Measurements from ENCODE around the gene PAWR. TPM values are rescaled to one million over a fixed set of nuclear protein-coding genes. Genes with fewer than 3 reads are reported as not detected.

Gene PAWR
- polyA plus RNA-seq, 1 donor from 2014 or later = 19.8 TPM

GRCh38 chr12:79676579-79676978 is 14.2 kb downstream of the PAWR start:
- H3K27ac Mint-ChIP-seq = no peak overlapping the region
- no peak overlapping the region for H3K4me3 Mint-ChIP-seq
- no peaks in the 10 kb centered on the region for H3K9me3 Mint-ChIP-seq
- H3K4me1 Mint-ChIP-seq = peaks cover 44 to 58% (median 51%) of the 10 kb centered on the region in 3 donors
- peaks cover 5% of the 10 kb centered on the region for H3K36me3 Mint-ChIP-seq
- H3K27me3 Mint-ChIP-seq = no peaks in the 10 kb centered on the region

GRCh38 chr12:79674629-79675028 is 16.1 kb downstream of the PAWR start:
- no peaks in the 10 kb centered on the region for H3K9me3 Mint-ChIP-seq
- H3K27ac Mint-ChIP-seq = no peak overlapping the region
- peaks cover 5% of the 10 kb centered on the region for H3K36me3 Mint-ChIP-seq
- H3K4me1 Mint-ChIP-seq = peaks cover 33 to 50% (median 43%) of the 10 kb centered on the region in 3 donors
- H3K27me3 Mint-ChIP-seq = no peaks in the 10 kb centered on the region
- peak overlapping the region in 2 of 4 donors; percentile 11 to 57 for H3K4me3 Mint-ChIP-seq

- H3K4me1 Mint-ChIP-seq = peaks cover 23 to 42% (median 39%) of the 10 kb centered on the region in 3 donors
- H3K9me3 Mint-ChIP-seq = no peaks in the 10 kb centered on the region
- peaks cover 3% of the 10 kb centered on the region for H3K36me3 Mint-ChIP-seq
- H3K27me3 Mint-ChIP-seq = no peaks in the 10 kb centered on the region
- H3K4me3 Mint-ChIP-seq = peak overlapping the region in 2 of 4 donors; percentile 70 to 83
- peak overlapping the region in 1 of 3 donors; percentile 76 for H3K27ac Mint-ChIP-seq
Observed at GRCh38 chr12:79673354-79673753, 17.4 kb downstream of the PAWR start.

GRCh38 chr12:79668113-79668512 is 22.7 kb downstream of the PAWR start:
- Mint-ChIP-seq H3K36me3 (no peaks in the 10 kb centered on the region), H3K4me1 (peaks cover 10 to 22% (median 21%) of the 10 kb centered on the region in 3 donors), H3K27ac (no peak overlapping the region), H3K27me3 (no peaks in the 10 kb centered on the region), H3K9me3 (no peaks in the 10 kb centered on the region), H3K4me3 (no peak overlapping the region)

- Mint-ChIP-seq H3K27ac (peak overlapping the region in 1 of 3 donors; percentile 33), H3K4me3 (no peak overlapping the region), H3K9me3 (no peaks in the 10 kb centered on the region), H3K36me3 (no peaks in the 10 kb centered on the region), H3K4me1 (peaks cover 13 to 34% (median 23%) of the 10 kb centered on the region in 3 donors), H3K27me3 (no peaks in the 10 kb centered on the region)
Observed at GRCh38 chr12:79665212-79665887, 25.4 kb downstream of the PAWR start.

- peak overlapping the region in 1 of 4 donors; percentile 28 for H3K4me3 Mint-ChIP-seq
- H3K27me3 Mint-ChIP-seq = no peaks in the 10 kb centered on the region
- H3K4me1 Mint-ChIP-seq = peaks cover 14 to 36% (median 25%) of the 10 kb centered on the region in 3 donors
- H3K27ac Mint-ChIP-seq = no peak overlapping the region
- H3K36me3 Mint-ChIP-seq = no peaks in the 10 kb centered on the region
- H3K9me3 Mint-ChIP-seq = no peaks in the 10 kb centered on the region
Observed at GRCh38 chr12:79664518-79664917, 26.2 kb downstream of the PAWR start.

- Mint-ChIP-seq H3K27ac (no peak overlapping the region), H3K27me3 (no peaks in the 10 kb centered on the region), H3K4me3 (no peak overlapping the region), H3K9me3 (no peaks in the 10 kb centered on the region), H3K4me1 (peaks cover 16 to 30% (median 25%) of the 10 kb centered on the region in 3 donors), H3K36me3 (no peaks in the 10 kb centered on the region)
Observed at GRCh38 chr12:79662046-79662811, 28.5 kb downstream of the PAWR start.

- Mint-ChIP-seq H3K27ac (no peak overlapping the region), H3K4me3 (no peak overlapping the region), H3K9me3 (no peaks in the 10 kb centered on the region), H3K27me3 (no peaks in the 10 kb centered on the region), H3K4me1 (peaks cover 16 to 30% (median 23%) of the 10 kb centered on the region in 3 donors), H3K36me3 (peaks cover 5% of the 10 kb centered on the region)
Observed at GRCh38 chr12:79661629-79662028, 29.1 kb downstream of the PAWR start.

GRCh38 chr12:79659961-79660431 is 30.8 kb downstream of the PAWR start:
- H3K27ac Mint-ChIP-seq = no peak overlapping the region
- H3K36me3 Mint-ChIP-seq = peaks cover 6% of the 10 kb centered on the region

GRCh38 chr12:79658221-79658620 is 32.5 kb downstream of the PAWR start:
- H3K36me3 Mint-ChIP-seq = peaks cover 6% of the 10 kb centered on the region
- no peak overlapping the region for H3K27ac Mint-ChIP-seq
- H3K9me3 Mint-ChIP-seq = no peaks in the 10 kb centered on the region
- H3K4me1 Mint-ChIP-seq = peaks cover 15 to 26% (median 16%) of the 10 kb centered on the region in 3 donors
- no peaks in the 10 kb centered on the region for H3K27me3 Mint-ChIP-seq
- no peak overlapping the region for H3K4me3 Mint-ChIP-seq

More at GRCh38 chr12:79659961-79660431, 30.8 kb downstream of the PAWR start:
- H3K9me3 Mint-ChIP-seq = no peaks in the 10 kb centered on the region
- no peak overlapping the region for H3K4me3 Mint-ChIP-seq
- peaks cover 11 to 27% (median 16%) of the 10 kb centered on the region in 3 donors for H3K4me1 Mint-ChIP-seq
- no peaks in the 10 kb centered on the region for H3K27me3 Mint-ChIP-seq

GRCh38 chr12:79657136-79657535 is 33.6 kb downstream of the PAWR start:
- Mint-ChIP-seq H3K36me3 (peaks cover 6% of the 10 kb centered on the region), H3K9me3 (no peaks in the 10 kb centered on the region), H3K27me3 (no peaks in the 10 kb centered on the region), H3K27ac (no peak overlapping the region), H3K4me3 (no peak overlapping the region), H3K4me1 (peaks cover 8 to 16% (median 14%) of the 10 kb centered on the region in 3 donors)

GRCh38 chr12:79655036-79655435 is 35.7 kb downstream of the PAWR start:
- H3K36me3 Mint-ChIP-seq = peaks cover 10% of the 10 kb centered on the region
- no peaks in the 10 kb centered on the region for H3K27me3 Mint-ChIP-seq
- peaks cover 6 to 12% (median 11%) of the 10 kb centered on the region in 3 donors for H3K4me1 Mint-ChIP-seq
- H3K4me3 Mint-ChIP-seq = no peak overlapping the region
- no peaks in the 10 kb centered on the region for H3K9me3 Mint-ChIP-seq
- no peak overlapping the region for H3K27ac Mint-ChIP-seq

GRCh38 chr12:79652521-79652920 is 38.2 kb downstream of the PAWR start:
- H3K27ac Mint-ChIP-seq = no peak overlapping the region
- peaks cover 10% of the 10 kb centered on the region for H3K36me3 Mint-ChIP-seq
- no peaks in the 10 kb centered on the region for H3K9me3 Mint-ChIP-seq
- peaks cover 10 to 15% (median 12%) of the 10 kb centered on the region in 3 donors for H3K4me1 Mint-ChIP-seq
- no peaks in the 10 kb centered on the region for H3K27me3 Mint-ChIP-seq
- H3K4me3 Mint-ChIP-seq = no peak overlapping the region

GRCh38 chr12:79650440-79650839 is 40.3 kb downstream of the PAWR start:
- Mint-ChIP-seq H3K27ac (no peak overlapping the region), H3K9me3 (no peaks in the 10 kb centered on the region), H3K27me3 (no peaks in the 10 kb centered on the region), H3K36me3 (peaks cover 6% of the 10 kb centered on the region), H3K4me1 (peaks cover 11 to 16% (median 15%) of the 10 kb centered on the region in 3 donors), H3K4me3 (no peak overlapping the region)

- Mint-ChIP-seq H3K4me3 (no peak overlapping the region), H3K4me1 (peaks cover 13 to 21% (median 16%) of the 10 kb centered on the region in 3 donors), H3K9me3 (no peaks in the 10 kb centered on the region), H3K27me3 (no peaks in the 10 kb centered on the region), H3K27ac (no peak overlapping the region), H3K36me3 (peaks cover 6% of the 10 kb centered on the region)
Observed at GRCh38 chr12:79648881-79649280, 41.9 kb downstream of the PAWR start.

Measured in IgD-negative memory B cell (primary cell).